ELR (cell line): ENCODE data around the gene ABCA13.

Source experiments
- DNase-seq: peaks from one replicate; pipeline ENCODE4 v3.0.0-alpha.2; 2015; ENCODE audit warnings: low read depth

The ABCA13 gene

GRCh38 chr7:48242846-48243245 is 71.6 kb downstream of the ABCA13 start:
- DNase-seq, result no peak

- peak; percentile 12 for DNase-seq
Measured at GRCh38 chr7:48244864-48245271, 73.6 kb downstream of the ABCA13 start.

DNA sequence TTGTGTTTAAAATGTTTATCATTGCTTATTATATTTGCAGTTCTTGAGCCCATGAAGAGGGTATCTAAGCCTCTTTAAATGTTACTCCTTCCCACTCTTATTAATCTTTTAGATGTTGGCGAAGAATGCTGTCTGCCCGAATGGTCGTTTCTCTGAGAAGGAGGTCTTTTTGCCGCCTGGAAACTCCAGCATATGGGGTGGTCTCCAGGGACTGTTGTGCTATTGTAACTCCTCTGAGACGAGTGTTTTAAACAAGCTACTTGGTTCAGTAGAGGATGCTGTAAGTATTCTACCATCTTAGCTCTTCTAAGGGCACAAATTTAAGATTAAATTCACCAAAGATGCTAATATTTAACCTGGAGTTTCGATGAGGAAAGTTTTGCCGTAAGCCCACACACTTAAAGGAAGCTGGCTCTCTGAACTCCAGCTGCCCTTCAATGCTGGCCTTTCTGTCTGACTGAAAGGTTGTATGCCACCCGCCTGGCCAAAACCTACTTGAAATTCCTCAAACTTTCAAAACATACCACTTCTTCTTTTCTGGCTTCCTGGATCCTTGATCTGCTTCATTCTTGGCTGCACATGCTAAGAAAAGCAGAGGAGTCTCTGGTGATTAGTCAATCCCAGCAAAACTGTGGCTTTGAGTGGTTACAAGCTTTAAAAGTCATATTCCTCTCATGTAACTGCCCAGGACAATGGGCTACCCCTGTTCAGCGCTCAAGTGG is 74.7 kb downstream of the ABCA13 start:
- DNase-seq, result no peak

GRCh38 chr7:48249166-48249565 is 77.9 kb downstream of the ABCA13 start:
- DNase-seq, result no peak

DNA sequence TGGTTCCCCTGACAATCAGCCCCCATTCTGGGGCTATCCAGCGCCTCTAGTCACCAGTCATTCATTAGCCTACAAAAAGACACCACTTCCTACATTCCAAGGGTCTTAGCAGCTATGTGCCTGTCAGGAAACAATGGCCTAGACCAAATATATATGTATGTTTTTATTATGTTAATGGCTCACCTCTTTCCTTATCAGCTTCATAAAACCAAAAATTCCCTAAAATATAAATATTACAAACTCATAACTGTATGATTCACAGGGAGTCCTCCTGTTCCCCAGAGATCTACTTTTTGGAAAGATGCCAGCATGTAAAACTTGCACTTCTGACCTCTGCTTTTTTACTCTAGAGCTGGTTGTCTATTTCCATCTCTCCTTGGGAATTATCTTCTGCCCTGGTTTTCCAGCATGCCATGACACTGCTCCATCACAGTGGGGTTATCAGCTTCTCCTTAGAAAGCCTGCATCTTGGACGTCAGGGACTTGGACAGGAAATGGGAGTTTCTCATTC is 79.2 kb downstream of the ABCA13 start:
- peak; percentile 29 for DNase-seq

DNA sequence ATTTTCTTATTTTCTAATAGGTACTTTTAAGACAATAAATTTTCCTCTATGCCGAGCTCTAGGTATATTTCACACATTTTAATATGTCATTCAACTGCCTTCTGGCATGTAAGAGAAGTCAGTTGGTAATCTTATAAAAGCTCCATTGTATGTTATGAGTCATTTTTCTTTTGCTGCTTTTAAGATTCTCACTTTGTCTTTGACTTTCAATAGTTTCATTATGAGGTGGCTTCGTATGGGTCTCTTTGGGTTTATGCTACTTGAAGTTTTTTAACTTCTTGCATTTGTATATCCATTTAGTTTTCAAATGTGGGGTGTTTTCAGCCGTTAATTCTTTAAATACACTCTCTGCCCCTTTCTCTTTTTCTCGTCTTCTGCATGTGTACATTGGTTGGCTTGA is 80.5 kb downstream of the ABCA13 start:
- peak; percentile 32 for DNase-seq

GRCh38 chr7:48252995-48253394 is 81.7 kb downstream of the ABCA13 start:
- DNase-seq, result no peak

DNA sequence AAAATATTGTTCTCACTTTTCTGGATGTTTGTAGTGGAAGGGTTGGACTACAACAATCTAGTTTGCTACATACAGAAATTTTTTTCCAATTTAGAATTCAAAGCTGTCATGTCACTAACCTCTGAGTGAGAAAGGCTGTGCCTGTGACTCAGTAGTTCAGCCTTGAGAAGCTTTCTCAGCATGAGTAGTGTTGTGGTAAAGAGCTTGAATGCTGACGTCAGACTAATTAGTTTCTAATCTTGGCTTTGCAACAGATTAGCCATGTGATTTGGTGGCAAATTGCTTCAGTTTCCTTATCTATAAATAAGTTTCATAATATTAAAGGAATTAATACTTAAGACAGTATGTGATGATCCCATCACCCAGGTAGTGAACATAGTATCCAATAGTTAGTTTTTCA is 83.8 kb downstream of the ABCA13 start:
- peak; percentile 32 for DNase-seq

DNA sequence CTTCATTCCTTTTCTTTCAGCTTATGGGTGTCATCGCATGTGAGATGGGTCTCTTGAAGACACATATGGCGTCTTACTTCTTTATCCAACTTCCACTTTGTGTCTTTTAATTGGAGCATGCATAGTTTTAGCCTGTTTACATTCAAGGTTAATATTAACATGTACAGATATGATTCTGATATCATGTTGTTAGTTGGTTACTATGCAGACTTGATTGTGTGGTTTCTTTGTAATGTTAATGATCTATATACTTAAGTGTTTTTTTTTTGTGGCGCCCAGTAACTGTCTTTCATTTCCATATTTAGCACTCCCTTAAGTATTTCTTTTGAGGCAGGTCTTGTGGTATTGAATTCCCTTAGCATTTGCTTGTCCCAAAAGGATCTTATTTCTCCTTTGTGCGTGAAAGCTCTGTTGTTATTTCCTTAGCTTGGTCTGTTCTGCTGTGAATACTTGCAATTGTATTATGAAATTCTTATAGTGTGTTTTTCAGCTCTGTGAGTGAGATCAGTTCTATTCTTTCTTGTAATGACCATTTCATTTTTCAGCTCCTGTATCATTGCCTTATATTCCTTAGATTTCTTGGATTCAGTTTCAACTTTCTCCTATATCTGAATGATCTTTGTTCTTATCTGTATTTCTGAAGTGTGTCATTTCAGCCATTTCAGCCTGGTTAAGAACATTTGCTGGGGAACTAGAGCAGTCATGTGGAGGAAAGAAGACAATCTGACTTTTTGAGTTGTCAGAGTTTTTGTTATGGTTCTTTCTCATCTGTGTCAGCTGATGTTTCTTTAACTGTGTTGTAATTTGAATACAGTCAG is 88.4 kb downstream of the ABCA13 start:
- no peak for DNase-seq

DNA sequence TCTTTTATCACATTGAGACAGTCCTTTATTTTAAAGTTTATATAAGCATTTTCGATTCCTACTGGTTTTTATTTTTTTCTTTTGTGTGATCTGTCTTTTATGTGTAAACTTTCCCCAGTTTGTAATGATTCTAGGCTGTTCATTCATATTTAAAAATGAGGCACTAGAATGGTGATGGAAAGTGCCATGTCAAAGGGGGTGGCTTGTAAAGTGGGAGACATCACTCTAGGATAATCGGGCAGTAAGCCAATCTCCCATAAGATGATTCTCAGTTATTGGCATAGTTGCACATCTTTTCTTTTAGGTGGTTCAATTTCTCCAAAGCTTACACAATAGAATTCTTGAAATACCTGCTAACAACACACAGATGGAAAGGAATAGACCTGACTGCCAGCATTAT is 90.4 kb downstream of the ABCA13 start:
- no peak for DNase-seq

DNA sequence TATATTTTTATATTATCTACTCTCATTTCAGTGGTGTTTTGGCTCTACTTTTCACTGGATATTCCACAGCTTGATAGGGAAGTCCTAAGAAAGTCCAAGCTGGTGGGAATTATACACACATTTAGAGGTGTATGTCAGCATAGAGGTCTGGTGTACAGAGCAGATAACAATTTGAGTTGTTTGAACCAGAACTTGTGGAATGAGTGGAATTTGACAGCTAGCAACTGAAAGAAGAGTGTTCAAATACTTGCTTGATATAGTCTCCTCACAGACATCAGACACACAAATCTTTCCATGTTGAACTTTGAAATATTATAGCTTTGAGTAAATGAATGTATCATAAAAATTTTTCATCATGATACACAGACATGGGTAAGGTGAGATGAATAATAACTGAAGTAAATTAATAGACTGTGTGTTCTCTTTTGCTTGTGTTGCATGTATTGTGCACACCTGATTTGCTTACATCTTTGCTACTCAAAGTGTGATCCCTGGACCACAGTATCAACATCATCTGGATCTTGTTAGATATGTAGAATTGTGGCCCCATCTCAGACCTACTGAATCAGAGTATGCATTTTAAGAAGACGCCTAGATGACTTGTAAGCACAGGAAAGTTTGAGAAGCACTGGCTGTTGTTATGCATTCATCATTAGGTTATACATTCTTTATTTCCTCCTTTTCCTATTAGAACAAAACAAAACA is 91.5 kb downstream of the ABCA13 start:
- DNase-seq, result no peak

DNA sequence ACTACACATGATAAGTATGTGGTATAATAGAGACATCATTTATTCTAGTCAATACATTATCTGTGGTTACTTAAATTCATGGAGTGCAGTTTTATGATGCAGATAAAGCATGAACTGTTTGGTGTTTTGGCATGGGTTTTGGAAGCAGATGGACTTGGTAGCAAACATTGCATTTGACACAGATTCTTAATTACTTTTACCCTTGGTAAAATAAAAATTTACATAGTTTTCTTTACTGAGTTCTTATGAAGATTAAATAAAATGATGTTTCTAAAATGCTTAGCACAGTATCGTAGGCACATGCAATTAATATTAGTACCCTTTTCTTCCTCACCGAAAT is 92.0 kb downstream of the ABCA13 start:
- no peak for DNase-seq

DNA sequence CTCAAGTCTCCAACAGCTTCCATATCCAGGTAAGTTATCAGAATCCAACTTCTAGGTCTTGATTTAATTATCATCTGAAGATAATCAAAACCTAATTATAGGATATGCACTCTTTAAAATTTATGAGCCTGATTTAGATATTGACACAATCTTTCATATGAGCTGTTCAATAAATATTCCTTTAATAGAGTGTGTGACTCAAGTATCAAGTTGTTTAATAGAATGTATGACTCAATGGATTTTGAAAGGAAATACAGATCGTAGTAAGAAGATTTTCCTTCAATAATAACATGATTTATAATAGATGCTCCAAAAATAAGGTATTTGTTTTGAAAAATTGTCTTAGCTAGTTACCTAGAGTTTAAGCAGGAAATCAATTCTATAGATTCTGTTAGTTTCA is 97.8 kb downstream of the ABCA13 start:
- no peak for DNase-seq

DNA sequence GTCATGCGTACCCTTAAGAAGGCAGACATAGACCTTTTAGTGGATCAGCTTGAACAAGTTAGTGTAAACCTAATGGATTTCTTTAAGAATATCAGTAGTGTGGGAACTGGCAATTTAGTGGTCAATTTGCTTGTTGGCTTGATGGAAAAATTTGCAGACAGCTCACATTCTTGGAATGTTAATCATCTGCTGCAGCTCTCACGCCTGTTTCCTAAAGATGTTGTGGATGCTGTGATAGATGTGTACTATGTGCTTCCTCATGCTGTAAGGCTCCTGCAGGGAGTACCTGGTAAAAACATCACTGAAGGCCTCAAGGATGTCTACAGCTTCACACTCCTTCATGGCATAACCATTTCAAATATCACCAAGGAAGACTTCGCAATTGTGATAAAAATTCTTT is 103.4 kb downstream of the ABCA13 start:
- DNase-seq, result peak; percentile 6

DNA sequence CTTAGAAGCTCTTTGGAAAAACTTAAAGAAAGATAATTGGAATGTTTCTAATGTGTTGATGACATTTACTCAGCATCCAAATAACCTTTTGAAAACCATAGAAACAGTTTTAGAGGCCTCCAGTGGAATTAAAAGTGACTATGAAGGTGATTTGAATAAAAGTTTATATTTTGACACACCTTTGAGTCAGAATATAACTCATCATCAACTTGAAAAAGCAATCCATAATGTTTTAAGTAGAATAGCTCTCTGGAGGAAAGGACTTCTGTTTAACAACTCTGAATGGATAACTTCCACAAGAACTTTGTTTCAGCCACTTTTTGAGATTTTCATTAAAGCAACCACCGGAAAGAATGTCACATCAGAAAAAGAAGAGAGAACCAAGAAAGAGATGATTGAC is 108.2 kb downstream of the ABCA13 start:
- DNase-seq, result no peak

DNA sequence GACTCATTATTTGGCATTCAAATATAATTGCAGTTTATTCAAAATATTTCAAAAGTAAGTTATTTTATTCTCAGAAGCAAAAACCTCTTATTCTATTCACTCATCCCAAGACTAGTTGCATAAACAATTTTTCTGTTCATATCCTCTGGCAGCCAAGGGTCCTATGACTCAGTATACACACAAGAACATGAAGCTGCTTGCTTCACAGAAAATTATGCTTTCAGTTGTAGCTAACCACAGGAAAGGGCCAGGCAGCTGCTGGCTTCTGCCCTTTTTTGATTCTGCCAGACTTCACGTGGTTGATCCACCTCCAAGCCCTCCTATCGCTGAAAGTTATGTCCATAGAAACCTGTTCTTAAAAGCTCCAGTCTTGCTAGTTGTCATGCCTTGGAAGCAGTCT is 108.8 kb downstream of the ABCA13 start:
- peak; percentile 44 for DNase-seq

DNA sequence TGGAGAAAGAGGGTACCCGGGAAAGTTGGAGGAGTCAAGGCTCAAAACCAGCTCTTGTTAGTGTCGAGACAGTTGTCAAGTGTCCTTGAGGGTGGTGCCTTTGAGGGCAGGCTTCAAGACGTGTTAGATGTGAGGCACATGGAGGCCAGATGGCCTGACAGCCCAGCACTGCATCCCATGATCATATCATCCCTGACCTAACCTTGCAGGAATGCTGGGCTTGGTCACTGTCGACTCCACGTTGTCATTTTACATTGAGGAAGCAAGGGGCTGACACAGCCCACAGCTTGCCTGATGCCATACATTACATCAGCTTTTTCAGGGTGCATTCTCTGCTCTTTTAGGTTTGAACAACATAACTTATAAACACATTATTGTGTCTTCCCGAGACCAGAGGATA is 114.1 kb downstream of the ABCA13 start:
- DNase-seq, result peak; percentile 58

DNA sequence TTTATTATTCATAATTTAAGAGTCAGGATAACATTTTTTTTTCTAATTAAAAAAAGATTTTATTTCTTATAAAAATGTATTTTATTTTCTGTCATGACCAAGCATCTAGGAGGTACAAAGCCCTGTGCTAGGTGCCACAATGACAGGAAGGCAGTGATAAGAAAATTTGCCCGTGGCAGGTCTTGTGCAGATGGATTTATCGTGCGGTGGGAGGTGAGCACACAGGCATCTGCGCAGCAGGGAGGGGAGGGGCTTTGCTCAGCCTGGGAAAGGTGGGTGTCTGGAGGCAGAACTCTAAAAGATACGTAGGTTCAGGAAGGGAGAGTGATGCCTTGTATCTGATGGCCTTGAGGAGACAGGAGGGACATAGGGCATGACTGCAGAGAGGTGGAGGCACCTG is 115.6 kb downstream of the ABCA13 start:
- DNase-seq, result no peak

DNA sequence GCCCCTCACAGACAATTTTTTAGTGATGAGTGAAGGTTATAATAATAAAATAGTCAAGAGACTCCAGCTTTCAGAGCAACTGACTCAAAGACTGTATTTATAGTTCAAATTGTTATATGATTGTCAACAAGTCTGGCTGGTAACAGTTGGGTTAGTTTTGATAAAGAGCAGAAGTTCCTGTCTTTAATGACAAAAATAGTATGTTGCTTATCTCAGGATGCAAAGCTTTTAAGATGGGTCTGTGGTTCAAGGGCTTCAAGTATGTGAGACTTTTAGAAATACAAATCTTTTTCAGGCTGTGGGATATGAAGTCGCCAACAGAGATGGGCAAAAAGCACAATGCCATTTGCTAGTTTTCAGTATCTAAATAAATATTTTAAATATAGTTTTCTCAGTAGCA is 118.4 kb downstream of the ABCA13 start:
- no peak for DNase-seq

DNA sequence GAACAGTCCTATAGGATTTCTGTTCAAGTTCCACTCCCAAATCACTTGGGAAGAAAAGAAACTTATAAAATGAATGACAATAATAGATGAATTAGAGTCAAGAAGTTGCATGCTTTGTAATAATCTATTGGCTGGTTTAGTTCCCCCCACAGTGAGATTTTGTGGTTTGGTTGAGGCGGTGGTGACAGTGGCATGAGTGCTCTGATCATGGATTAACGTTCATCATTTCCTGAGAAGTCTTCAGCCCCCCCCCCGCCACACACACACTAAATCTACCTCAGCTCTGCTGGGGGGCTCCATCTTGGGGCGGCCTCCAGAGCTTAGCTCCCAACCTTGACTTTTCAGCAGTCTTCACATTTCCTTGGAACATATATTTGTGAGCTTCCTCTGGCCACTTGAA is 121.7 kb downstream of the ABCA13 start:
- no peak for DNase-seq

- DNase-seq, result no peak
Measured at GRCh38 chr7:48295296-48295971, 124.2 kb downstream of the ABCA13 start.

- DNase-seq, result no peak
Measured at GRCh38 chr7:48296966-48297365, 125.7 kb downstream of the ABCA13 start.
